ENCODE data around the gene MDN1. TPM values are rescaled to one million over a fixed set of nuclear protein-coding genes. Genes with fewer than 3 reads are reported as not detected.

The MDN1 gene
- polyA plus RNA-seq, 1 donor, result 23.6 TPM

DNA sequence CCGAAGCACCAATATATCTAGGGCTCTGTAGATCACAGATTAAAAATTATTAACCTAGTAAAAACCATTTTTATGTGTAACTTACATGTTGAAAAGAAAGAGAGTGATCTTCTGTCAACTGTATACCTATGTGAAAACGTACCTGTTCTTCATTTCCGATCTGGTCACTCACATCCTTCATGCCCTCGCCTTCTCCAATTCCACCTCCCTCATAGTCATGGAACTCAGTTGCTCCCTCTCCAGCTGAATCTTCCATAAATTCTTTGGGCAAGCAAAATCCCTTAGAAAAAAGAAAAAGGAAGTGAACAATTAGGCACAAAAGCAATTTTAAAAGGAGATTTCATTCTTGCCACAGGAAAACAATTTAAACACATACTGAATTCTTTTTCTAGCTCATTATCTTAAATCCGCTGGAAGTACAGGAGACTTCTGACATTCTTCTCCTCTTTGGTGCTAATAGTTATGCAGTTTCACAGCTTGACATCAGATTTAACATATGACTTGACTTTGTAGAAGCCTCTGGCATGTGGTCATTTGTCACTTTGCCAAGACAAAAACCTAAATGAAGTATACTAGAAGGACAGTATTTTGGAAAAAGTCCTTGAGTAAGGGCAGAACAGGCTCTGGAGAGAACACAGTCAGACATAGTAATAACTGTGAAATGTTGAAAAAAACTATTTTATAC, 151.6 kb downstream of the MDN1 start:
- H3K4me3 ChIP-seq (ENCODE audit: low read length), result no peak overlapping the region
- peaks cover 53% of the 10 kb centered on the region for H3K36me3 ChIP-seq (ENCODE audit: control insufficient read depth, insufficient read depth, low read length)
- WGBS (ENCODE audit: insufficient coverage, low lambda C conversion rate), result 81% methylated on average over 5 of the region's 5 CpGs

DNA sequence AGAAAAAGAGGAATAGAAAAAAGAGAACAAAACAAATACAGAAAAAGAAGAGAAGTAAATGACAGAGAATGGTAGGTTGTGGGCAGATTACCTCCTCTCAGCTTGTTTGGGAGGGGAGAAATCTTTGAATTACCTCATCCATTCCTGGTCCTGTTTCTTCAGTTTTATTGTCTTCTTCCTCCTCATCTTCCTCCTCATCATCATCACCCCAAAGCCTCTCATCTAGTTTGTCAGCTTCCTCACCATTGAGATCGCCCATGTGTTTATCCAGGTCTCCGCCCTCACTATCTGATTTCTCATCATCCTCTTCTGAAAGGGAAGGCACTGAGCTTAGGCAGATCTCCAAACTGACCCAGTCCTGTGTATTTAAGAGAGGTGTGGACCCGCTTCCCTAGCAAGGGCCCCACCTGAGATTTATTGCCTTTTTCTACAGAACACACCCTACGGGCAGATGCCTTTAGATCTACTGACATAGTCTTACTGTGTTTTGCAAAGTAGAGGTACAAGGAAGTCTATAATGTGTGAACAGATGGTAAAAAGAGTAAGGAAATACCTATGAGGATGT, 156.9 kb downstream of the MDN1 start:
- peak in 1 of 2 donors; percentile 33 for DNase-seq
- Histone ChIP-seq H3K36me3 (ENCODE audit: control insufficient read depth, insufficient read depth, low read length) (peaks cover 58% of the 10 kb centered on the region), H3K27ac (ENCODE audit: low read length) (no peak overlapping the region), H3K27me3 (ENCODE audit: control insufficient read depth, insufficient read depth, low read length) (no peaks in the 10 kb centered on the region), H3K4me1 (ENCODE audit: control insufficient read depth, insufficient read depth, low read length) (no peaks in the 10 kb centered on the region), H3K4me3 (ENCODE audit: low read length) (no peak overlapping the region), H3K9me3 (ENCODE audit: control insufficient read depth, low read depth, low read length) (no peaks in the 10 kb centered on the region)
- no CpG with 5 or more reads among the region's 4 CpGs for WGBS (ENCODE audit: insufficient coverage, low lambda C conversion rate)

More for the DNA sequence above, 151.6 kb downstream of the MDN1 start:
- no peak overlapping the region for H3K27ac ChIP-seq (ENCODE audit: low read length)
- no peaks in the 10 kb centered on the region for H3K9me3 ChIP-seq (ENCODE audit: control insufficient read depth, low read depth, low read length)
- no peaks in the 10 kb centered on the region for H3K27me3 ChIP-seq (ENCODE audit: control insufficient read depth, insufficient read depth, low read length)
- H3K4me1 ChIP-seq (ENCODE audit: control insufficient read depth, insufficient read depth, low read length), result no peaks in the 10 kb centered on the region
- no peak for DNase-seq

DNA sequence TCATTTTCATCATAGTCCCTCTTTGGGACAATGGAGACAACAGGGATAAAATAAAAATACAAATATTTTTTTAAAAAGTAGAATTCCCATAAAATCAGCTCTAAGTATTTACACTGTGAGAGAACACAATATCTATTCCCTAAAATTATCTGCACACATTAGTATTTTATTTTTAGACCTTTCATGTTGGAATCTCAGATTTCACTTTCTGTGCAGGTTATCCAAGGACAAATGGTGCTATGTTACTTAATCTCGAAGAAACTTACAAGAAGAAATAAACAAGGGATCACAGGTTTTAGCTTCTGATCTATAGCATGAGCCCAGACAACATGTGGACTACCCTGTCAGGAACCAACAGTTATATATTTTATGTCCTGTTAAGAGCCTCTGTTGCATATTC, 158.0 kb downstream of the MDN1 start:
- Histone ChIP-seq H3K4me3 (ENCODE audit: low read length) (no peak overlapping the region), H3K36me3 (ENCODE audit: control insufficient read depth, insufficient read depth, low read length) (peaks cover 66% of the 10 kb centered on the region), H3K27me3 (ENCODE audit: control insufficient read depth, insufficient read depth, low read length) (no peaks in the 10 kb centered on the region), H3K9me3 (ENCODE audit: control insufficient read depth, low read depth, low read length) (no peaks in the 10 kb centered on the region), H3K4me1 (ENCODE audit: control insufficient read depth, insufficient read depth, low read length) (no peaks in the 10 kb centered on the region), H3K27ac (ENCODE audit: low read length) (no peak overlapping the region)
- 100% methylated on average over 1 of the region's 1 CpG for WGBS (ENCODE audit: insufficient coverage, low lambda C conversion rate)
- no peak for DNase-seq

DNA sequence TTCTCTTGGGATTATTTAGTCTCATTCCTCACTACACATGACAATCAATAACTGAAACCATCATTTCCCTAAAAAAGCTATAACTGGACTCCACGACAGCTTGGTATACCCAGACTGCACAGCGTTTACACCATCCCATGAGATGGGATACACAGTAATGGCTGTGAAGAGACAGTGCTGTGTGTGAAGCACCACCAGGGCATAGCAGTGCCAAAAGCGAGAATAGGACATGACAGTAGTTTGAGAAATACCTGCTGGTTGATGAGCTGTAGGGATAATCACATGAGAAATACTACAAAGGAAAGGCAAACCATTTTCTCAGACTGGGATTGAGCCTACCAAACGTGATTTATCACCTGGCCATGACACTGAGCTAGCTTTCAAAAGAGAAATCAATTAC, 158.6 kb downstream of the MDN1 start:
- H3K9me3 ChIP-seq (ENCODE audit: control insufficient read depth, low read depth, low read length), result no peaks in the 10 kb centered on the region
- no peak overlapping the region for H3K27ac ChIP-seq (ENCODE audit: low read length)
- H3K36me3 ChIP-seq (ENCODE audit: control insufficient read depth, insufficient read depth, low read length), result peaks cover 69% of the 10 kb centered on the region
- no peaks in the 10 kb centered on the region for H3K27me3 ChIP-seq (ENCODE audit: control insufficient read depth, insufficient read depth, low read length)
- no CpG with 5 or more reads among the region's 4 CpGs for WGBS (ENCODE audit: insufficient coverage, low lambda C conversion rate)
- no peaks in the 10 kb centered on the region for H3K4me1 ChIP-seq (ENCODE audit: control insufficient read depth, insufficient read depth, low read length)
- DNase-seq, result no peak
- no peak overlapping the region for H3K4me3 ChIP-seq (ENCODE audit: low read length)

DNA sequence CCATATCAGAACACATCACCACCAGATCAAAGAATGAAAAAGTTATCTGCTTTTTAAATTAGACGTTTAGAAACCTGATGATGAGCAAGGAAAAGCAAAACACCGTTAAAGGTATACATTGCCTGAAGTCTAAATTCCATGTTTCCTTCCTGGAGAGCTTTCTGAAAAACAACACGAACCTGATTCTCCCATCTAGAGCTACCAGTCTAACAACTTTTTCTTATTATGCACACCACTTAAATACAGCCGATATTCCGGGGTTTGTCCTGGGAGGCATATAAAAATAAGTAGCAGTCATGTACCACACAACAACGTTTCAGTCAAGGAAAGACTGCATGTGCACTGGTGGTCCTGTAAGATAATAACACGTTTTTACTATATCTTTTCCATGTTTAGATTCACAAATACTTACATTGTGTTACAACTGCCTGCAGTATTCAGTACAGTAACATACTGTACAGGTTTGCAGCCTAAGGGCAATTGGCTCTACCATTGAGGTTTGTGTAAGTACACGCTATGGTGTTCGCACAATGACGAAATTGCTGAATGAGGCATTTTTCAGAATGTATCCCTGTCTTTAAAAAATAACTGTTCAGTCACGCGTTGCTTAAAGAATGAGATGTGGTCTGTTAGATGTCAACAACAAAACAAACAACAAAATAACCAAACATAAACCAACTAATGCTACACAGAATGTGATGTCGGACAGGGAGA, 162.0 kb downstream of the MDN1 start:
- Histone ChIP-seq H3K36me3 (ENCODE audit: control insufficient read depth, insufficient read depth, low read length) (peaks cover 77% of the 10 kb centered on the region), H3K9me3 (ENCODE audit: control insufficient read depth, low read depth, low read length) (no peaks in the 10 kb centered on the region), H3K4me1 (ENCODE audit: control insufficient read depth, insufficient read depth, low read length) (no peaks in the 10 kb centered on the region), H3K4me3 (ENCODE audit: low read length) (no peak overlapping the region), H3K27ac (ENCODE audit: low read length) (no peak overlapping the region), H3K27me3 (ENCODE audit: control insufficient read depth, insufficient read depth, low read length) (no peaks in the 10 kb centered on the region)
- 100% methylated on average over 2 of the region's 13 CpGs for WGBS (ENCODE audit: insufficient coverage, low lambda C conversion rate)
- DNase-seq, result no peak

DNA sequence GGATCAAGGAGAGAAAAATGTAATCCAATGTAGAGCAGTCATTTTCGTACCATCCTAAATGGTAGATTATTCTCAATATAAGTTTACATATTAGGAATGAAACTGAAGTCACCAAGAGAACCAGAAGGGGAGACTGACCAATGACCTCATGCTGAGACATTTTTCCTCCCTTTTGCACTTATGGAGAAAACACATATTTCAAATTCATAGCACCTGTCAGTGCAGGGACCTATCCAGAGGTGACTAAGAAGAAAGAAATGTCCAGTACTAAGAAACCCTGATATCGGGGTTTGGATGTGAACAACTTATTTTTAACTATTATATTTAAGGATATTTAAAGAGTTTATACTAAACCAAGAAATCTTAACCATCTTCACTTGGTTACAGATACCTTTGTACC, 164.5 kb downstream of the MDN1 start:
- peaks cover 77% of the 10 kb centered on the region for H3K36me3 ChIP-seq (ENCODE audit: control insufficient read depth, insufficient read depth, low read length)
- whole genome bisulfite sequencing (ENCODE audit: insufficient coverage, low lambda C conversion rate), result no CpG with 5 or more reads among the region's 2 CpGs
- no peak overlapping the region for H3K4me3 ChIP-seq (ENCODE audit: low read length)
- DNase-seq, result no peak
- H3K27ac ChIP-seq (ENCODE audit: low read length), result no peak overlapping the region
- H3K27me3 ChIP-seq (ENCODE audit: control insufficient read depth, insufficient read depth, low read length), result no peaks in the 10 kb centered on the region
- no peaks in the 10 kb centered on the region for H3K9me3 ChIP-seq (ENCODE audit: control insufficient read depth, low read depth, low read length)
- H3K4me1 ChIP-seq (ENCODE audit: control insufficient read depth, insufficient read depth, low read length), result no peaks in the 10 kb centered on the region

DNA sequence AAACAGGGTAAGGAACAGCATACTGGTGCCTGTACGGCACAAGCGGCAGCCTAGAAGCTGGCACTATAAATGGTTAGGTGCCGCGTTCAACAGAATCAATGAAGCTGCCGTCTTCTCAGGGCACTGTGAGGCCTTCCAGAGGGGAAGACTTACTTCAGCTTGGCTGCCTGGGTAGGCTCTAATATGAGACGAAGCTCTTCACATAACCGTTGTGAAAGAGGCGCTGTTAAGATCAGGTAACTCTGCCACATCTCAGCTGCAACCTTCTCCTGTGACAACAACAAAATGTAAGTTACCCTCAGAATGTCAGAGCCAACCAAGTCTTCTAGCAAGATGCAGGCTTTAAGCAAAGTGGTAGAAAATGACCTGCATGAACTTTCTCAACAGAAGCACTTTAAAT, 169.0 kb downstream of the MDN1 start:
- Histone ChIP-seq H3K27me3 (ENCODE audit: control insufficient read depth, insufficient read depth, low read length) (no peaks in the 10 kb centered on the region), H3K27ac (ENCODE audit: low read length) (no peak overlapping the region), H3K4me3 (ENCODE audit: low read length) (no peak overlapping the region), H3K9me3 (ENCODE audit: control insufficient read depth, low read depth, low read length) (no peaks in the 10 kb centered on the region), H3K4me1 (ENCODE audit: control insufficient read depth, insufficient read depth, low read length) (no peaks in the 10 kb centered on the region), H3K36me3 (ENCODE audit: control insufficient read depth, insufficient read depth, low read length) (peaks cover 70% of the 10 kb centered on the region)
- no peak for DNase-seq
- WGBS (ENCODE audit: insufficient coverage, low lambda C conversion rate), result no CpG with 5 or more reads among the region's 8 CpGs

DNA sequence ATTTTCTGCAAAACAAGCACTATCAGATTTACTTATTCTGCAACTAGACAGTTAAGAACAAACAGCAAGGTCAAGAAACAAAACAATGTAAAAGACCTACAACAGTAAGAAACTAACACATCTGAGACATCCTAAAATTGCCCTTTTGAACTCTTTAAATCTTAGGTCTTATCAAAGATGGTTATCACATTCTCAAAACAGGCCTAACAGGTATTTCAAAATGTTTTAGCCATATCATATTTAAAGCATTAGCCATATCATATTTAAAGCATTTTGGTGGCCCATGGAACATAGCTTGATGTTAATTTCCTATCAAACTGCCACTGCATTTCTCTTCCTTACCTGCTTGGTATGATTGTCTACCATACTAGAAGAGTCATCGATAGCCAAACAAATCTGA, 169.9 kb downstream of the MDN1 start:
- Histone ChIP-seq H3K27ac (ENCODE audit: low read length) (no peak overlapping the region), H3K9me3 (ENCODE audit: control insufficient read depth, low read depth, low read length) (no peaks in the 10 kb centered on the region), H3K4me3 (ENCODE audit: low read length) (no peak overlapping the region), H3K27me3 (ENCODE audit: control insufficient read depth, insufficient read depth, low read length) (no peaks in the 10 kb centered on the region), H3K36me3 (ENCODE audit: control insufficient read depth, insufficient read depth, low read length) (peaks cover 65% of the 10 kb centered on the region), H3K4me1 (ENCODE audit: control insufficient read depth, insufficient read depth, low read length) (no peaks in the 10 kb centered on the region)
- WGBS (ENCODE audit: insufficient coverage, low lambda C conversion rate), result no CpG with 5 or more reads among the region's 1 CpG
- no peak for DNase-seq

DNA sequence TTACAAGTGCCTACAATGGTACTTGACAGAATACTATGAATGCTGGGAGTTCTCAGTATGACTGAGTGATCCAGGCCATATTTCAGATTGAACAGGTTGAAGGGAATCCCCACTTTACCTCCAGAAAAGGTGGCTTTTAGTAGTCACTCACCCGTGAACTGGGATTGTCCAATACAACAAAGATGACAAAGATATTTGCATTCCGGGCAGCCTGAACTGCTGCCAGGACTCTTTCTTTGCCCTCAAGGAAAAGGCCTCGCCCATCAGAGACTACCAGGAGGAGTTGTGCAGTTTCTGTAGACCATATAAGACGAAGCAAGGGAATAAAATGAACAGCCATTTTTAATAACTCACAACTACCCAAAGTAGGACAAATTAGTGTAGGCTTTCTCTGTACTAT, 174.7 kb downstream of the MDN1 start:
- no peaks in the 10 kb centered on the region for H3K27me3 ChIP-seq (ENCODE audit: control insufficient read depth, insufficient read depth, low read length)
- WGBS (ENCODE audit: insufficient coverage, low lambda C conversion rate), result no CpG with 5 or more reads among the region's 4 CpGs
- no peak overlapping the region for H3K27ac ChIP-seq (ENCODE audit: low read length)
- H3K36me3 ChIP-seq (ENCODE audit: control insufficient read depth, insufficient read depth, low read length), result peaks cover 56% of the 10 kb centered on the region
- H3K4me3 ChIP-seq (ENCODE audit: low read length), result no peak overlapping the region
- no peak for DNase-seq
- no peaks in the 10 kb centered on the region for H3K9me3 ChIP-seq (ENCODE audit: control insufficient read depth, low read depth, low read length)
- no peaks in the 10 kb centered on the region for H3K4me1 ChIP-seq (ENCODE audit: control insufficient read depth, insufficient read depth, low read length)

DNA sequence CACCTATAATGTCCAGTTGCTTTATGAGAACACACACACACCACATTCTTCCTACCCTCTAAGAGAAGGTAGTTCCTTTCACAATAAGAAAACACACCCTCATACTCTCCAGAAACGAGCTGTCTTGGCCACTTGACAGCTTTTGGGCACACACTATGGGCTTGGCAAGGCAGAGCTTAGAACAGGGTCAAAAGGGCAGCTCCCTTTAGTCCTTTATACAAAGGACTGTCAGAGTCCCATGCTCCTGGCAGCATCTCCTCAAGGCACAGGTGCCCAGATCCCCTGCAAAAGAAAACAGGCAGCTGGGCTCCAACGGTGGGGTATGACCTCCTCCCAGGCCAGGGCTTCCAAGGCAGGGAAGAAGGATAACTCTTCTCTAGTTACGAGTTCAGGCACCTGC, 176.2 kb downstream of the MDN1 start:
- H3K36me3 ChIP-seq (ENCODE audit: control insufficient read depth, insufficient read depth, low read length), result peaks cover 53% of the 10 kb centered on the region
- H3K9me3 ChIP-seq (ENCODE audit: control insufficient read depth, low read depth, low read length), result no peaks in the 10 kb centered on the region
- H3K4me1 ChIP-seq (ENCODE audit: control insufficient read depth, insufficient read depth, low read length), result peaks cover 5% of the 10 kb centered on the region
- no CpG with 5 or more reads among the region's 3 CpGs for WGBS (ENCODE audit: insufficient coverage, low lambda C conversion rate)
- no peak overlapping the region for H3K27ac ChIP-seq (ENCODE audit: low read length)
- no peak overlapping the region for H3K4me3 ChIP-seq (ENCODE audit: low read length)
- no peaks in the 10 kb centered on the region for H3K27me3 ChIP-seq (ENCODE audit: control insufficient read depth, insufficient read depth, low read length)
- DNase-seq, result no peak
